CD4-positive, alpha-beta memory T cell (primary cell): ENCODE results near the gene PPM1G. TPM values are rescaled to one million over a fixed set of nuclear protein-coding genes. Genes with fewer than 3 reads are reported as not detected.

Source experiments
- CTCF ChIA-PET: fragments of 350-600 bp; sonication (Branson Sonifier 250); formaldehyde crosslinking; loops from one replicate; lab custom pipeline; 2021; ENCODE audit warnings: inconsistent platforms; ENCODE audit not compliant: partially characterized antibody; lab: Charles Lee
- POLR2A ChIA-PET: fragments of 350-600 bp; sonication (Branson Sonifier 250); formaldehyde crosslinking; loops from one replicate; lab custom pipeline; 2021; ENCODE audit not compliant: partially characterized antibody; lab: Charles Lee
- DNase-seq, 5 donors: peaks; one replicate each; pipeline versions ENCODE4 v3.0.0 to v3.0.0-alpha.2; 2020 to 2022; ENCODE audit warnings: mixed read lengths in 1 of 5
- H3K27ac ChIP-seq: one replicate; pipeline ENCODE4 v1.7.0; 2013; ENCODE audit warnings: low read depth, low read length
- H3K27me3 ChIP-seq: 2 replicates; pipeline ENCODE4 v1.7.0; 2013; ENCODE audit warnings: mild to moderate bottlenecking, low read length, moderate library complexity; ENCODE audit not compliant: insufficient read depth
- H3K36me3 ChIP-seq: 2 replicates; pipeline ENCODE4 v1.7.0; 2013; ENCODE audit warnings: mild to moderate bottlenecking, low read length, moderate library complexity; ENCODE audit not compliant: insufficient read depth
- H3K4me1 ChIP-seq: 2 replicates; pipeline ENCODE4 v1.7.0; 2013; ENCODE audit warnings: mild to moderate bottlenecking, low read length, moderate library complexity; ENCODE audit not compliant: insufficient read depth
- H3K4me3 ChIP-seq, 2 donors: one replicate each; pipeline ENCODE4 v1.7.0; 2013; ENCODE audit warnings: low read length in 2 of 2, mild to moderate bottlenecking in 1 of 2
- H3K9me3 ChIP-seq, 2 donors: one replicate each; pipeline ENCODE4 v1.7.0; 2013; ENCODE audit warnings: low read length in 2 of 2, control low read depth in 1 of 2; ENCODE audit not compliant: control insufficient read depth in 1 of 2
- H3K27ac Mint-ChIP-seq, 7 donors: one replicate each; pipeline ENCODE4 v1.8.0; 2020 to 2021; ENCODE audit warnings: mixed read lengths in 7 of 7, mild to moderate bottlenecking in 6 of 7, inconsistent platforms in 3 of 7, moderate library complexity in 3 of 7
- H3K27me3 Mint-ChIP-seq, 2 donors: one replicate each; pipeline ENCODE4 v1.8.0; 2020 to 2021; ENCODE audit warnings: mixed read lengths in 2 of 2
- H3K36me3 Mint-ChIP-seq, 2 donors: one replicate each; pipeline ENCODE4 v1.8.0; 2020 to 2021; ENCODE audit warnings: mixed read lengths in 2 of 2, inconsistent platforms in 1 of 2, mild to moderate bottlenecking in 1 of 2
- H3K4me1 Mint-ChIP-seq, 4 donors: one replicate each; pipeline ENCODE4 v1.8.0; 2020 to 2021; ENCODE audit warnings: mixed read lengths in 4 of 4, mild to moderate bottlenecking in 1 of 4
- H3K4me3 Mint-ChIP-seq, 8 donors: one replicate each; pipeline ENCODE4 v1.8.0; 2020 to 2021; ENCODE audit warnings: mixed read lengths in 8 of 8, mild to moderate bottlenecking in 7 of 8, moderate library complexity in 6 of 8, inconsistent platforms in 3 of 8
- H3K9me3 Mint-ChIP-seq, 8 donors: one replicate each; pipeline ENCODE4 v1.8.0; 2020 to 2021; ENCODE audit warnings: mixed read lengths in 8 of 8, mild to moderate bottlenecking in 5 of 8, inconsistent platforms in 3 of 8, moderate library complexity in 1 of 8
- intact Hi-C: fragments of 100-400 bp; cut with micrococcal nuclease; formaldehyde crosslinking; loops from one replicate; pipeline ENCODE4 v1.15.1; 2023
- polyA plus RNA-seq, 2 donors: library from polyadenylated mRNA; unstranded; fragments of 300-500 nt; fragmentation: Illumina TruSeq; gene quantifications; one replicate each; pipeline ENCODE4 v1.2.3, GENCODE V29; 2021
- total RNA-seq, 2 experiments: library from RNA; stranded (reverse); gene quantifications; one replicate each; pipeline ENCODE4 v1.2.3, GENCODE V29; 2021

Gene PPM1G
- total and polyA plus RNA-seq, 4 experiments from 2014 or later = 53.8 to 99.4 (median 66.4) TPM

GRCh38 chr2:27390822-27391679 is 18.3 kb downstream of the PPM1G start:
- no peak overlapping the region for H3K4me3 ChIP-seq
- H3K4me1 Mint-ChIP-seq = peaks cover 21 to 39% (median 29%) of the 10 kb centered on the region in 4 donors
- H3K4me3 Mint-ChIP-seq = peak overlapping the region; percentile 26 to 79 (median 63)
- CTCF ChIA-PET = interaction anchor here (0.7 to 1.3 kb wide), 3 partner anchors 11 to 42 kb away, joined by 3 read pairs; no protein-coding TSS in a partner anchor
- peaks cover 5 to 26% of the 10 kb centered on the region in 2 donors for H3K36me3 Mint-ChIP-seq
- no peaks in the 10 kb centered on the region for H3K9me3 ChIP-seq
- H3K4me1 ChIP-seq = peaks cover 29% of the 10 kb centered on the region
- H3K9me3 Mint-ChIP-seq = no peaks in the 10 kb centered on the region
- POLR2A ChIA-PET = interaction anchor here (1.0 to 2.2 kb wide), 7 partner anchors 11 to 272 kb away, joined by 3 to 10 read pairs (median 6); partner anchors contain the start of genes EIF2B4, NRBP1, PPM1G and SLC4A1AP
- H3K27ac ChIP-seq = peak overlapping the region; percentile 66
- H3K27me3 Mint-ChIP-seq = no peaks in the 10 kb centered on the region
- intact Hi-C loops = no loop called here
- H3K27ac Mint-ChIP-seq = peak overlapping the region; percentile 81 to 98 (median 95)
- DNase-seq = peak; percentile 57 to 79 (median 69)
- no peaks in the 10 kb centered on the region for H3K27me3 ChIP-seq
- H3K36me3 ChIP-seq = peaks cover 6% of the 10 kb centered on the region

GRCh38 chr2:27381577-27382181 is 27.7 kb downstream of the PPM1G start:
- Histone ChIP-seq H3K4me3 (no peak overlapping the region), H3K27me3 (no peaks in the 10 kb centered on the region), H3K4me1 (peaks cover 20% of the 10 kb centered on the region), H3K27ac (peak overlapping the region; percentile 78), H3K9me3 (no peaks in the 10 kb centered on the region), H3K36me3 (peaks cover 59% of the 10 kb centered on the region)
- DNase-seq = no peak
- H3K4me3 Mint-ChIP-seq = peak overlapping the region; percentile 62 to 89 (median 84)
- H3K27me3 Mint-ChIP-seq = no peaks in the 10 kb centered on the region
- peaks cover 0 to 1% (median 0%) of the 10 kb centered on the region in 8 donors for H3K9me3 Mint-ChIP-seq
- H3K27ac Mint-ChIP-seq = peak overlapping the region; percentile 92 to 97 (median 93)
- CTCF ChIA-PET = interaction anchor here (0.5 to 1.5 kb wide), 2 partner anchors 12 to 32 kb away, joined by 3 to 6 read pairs; partner anchors contain the start of gene EIF2B4
- intact Hi-C loops = loop anchor here (2.0 kb wide), 1 partner anchor 47 kb away; the partner anchor contains the start of gene NRBP1
- H3K36me3 Mint-ChIP-seq = peaks cover 40 to 68% of the 10 kb centered on the region in 2 donors
- peaks cover 15 to 36% (median 25%) of the 10 kb centered on the region in 4 donors for H3K4me1 Mint-ChIP-seq
- POLR2A ChIA-PET = interaction anchor here (0.6 to 4.4 kb wide), 5 partner anchors 11 to 632 kb away, joined by 4 to 106 read pairs (median 44); partner anchors contain the start of genes EIF2B4, MPV17, NRBP1 and PPM1G

GRCh38 chr2:27380626-27381545 is 28.5 kb downstream of the PPM1G start, which contains the start of gene ZNF513:
ZNF513 (minus strand) TSS chr2:27380734; CDS start chr2:27380526, 208 bp downstream.
- Histone ChIP-seq H3K27me3 (no peaks in the 10 kb centered on the region), H3K4me3 (peak within 1 kb of the TSS; percentile 66 to 79), H3K36me3 (peaks cover 62% of the 10 kb centered on the region), H3K4me1 (peaks cover 20% of the 10 kb centered on the region), H3K27ac (peak within 1 kb of the TSS; percentile 78), H3K9me3 (no peaks in the 10 kb centered on the region)
- DNase-seq = peak; percentile 81 to 89 (median 83)
- Mint-ChIP-seq H3K9me3 (peaks cover 0 to 1% (median 0%) of the 10 kb centered on the region in 8 donors), H3K4me1 (peaks cover 15 to 36% (median 25%) of the 10 kb centered on the region in 4 donors), H3K36me3 (peaks cover 46 to 74% of the 10 kb centered on the region in 2 donors), H3K4me3 (peak within 1 kb of the TSS; percentile 89 to 93 (median 90)), H3K27ac (peak within 1 kb of the TSS; percentile 92 to 97 (median 95)), H3K27me3 (no peaks in the 10 kb centered on the region)
- intact Hi-C loops = loop anchor here (1.0 to 2.0 kb wide), 6 partner anchors 11 to 282 kb away; partner anchors contain the start of genes EIF2B4, GTF3C2, NRBP1 and PPM1G
- ChIA-PET CTCF (interaction anchor here (1.5 kb wide), 1 partner anchor 11 kb away, joined by 6 read pairs; the partner anchor contains the start of gene EIF2B4), POLR2A (interaction anchor here (0.6 to 4.4 kb wide), 10 partner anchors 8 to 329 kb away, joined by 3 to 106 read pairs (median 11); partner anchors contain the start of genes AGBL5, EIF2B4, GTF3C2 and MPV17)

- Mint-ChIP-seq H3K4me1 (peaks cover 15 to 36% (median 25%) of the 10 kb centered on the region in 4 donors), H3K27me3 (no peaks in the 10 kb centered on the region), H3K27ac (peak overlapping the region; percentile 92 to 97 (median 95)), H3K9me3 (peaks cover 0 to 1% (median 0%) of the 10 kb centered on the region in 8 donors), H3K36me3 (peaks cover 42 to 75% of the 10 kb centered on the region in 2 donors), H3K4me3 (peak overlapping the region; percentile 89 to 93 (median 90))
- no peaks in the 10 kb centered on the region for H3K27me3 ChIP-seq
- CTCF ChIA-PET = interaction anchor here (0.8 to 1.8 kb wide), 3 partner anchors 10 to 49 kb away, joined by 3 to 8 read pairs (median 6); partner anchors contain the start of genes EIF2B4, NRBP1, PPM1G and SNX17
- peak; percentile 23 to 71 (median 30) for DNase-seq
- H3K36me3 ChIP-seq = peaks cover 63% of the 10 kb centered on the region
- peak overlapping the region; percentile 78 for H3K27ac ChIP-seq
- H3K9me3 ChIP-seq = no peaks in the 10 kb centered on the region
- intact Hi-C loops = loop anchor here (1.0 to 2.0 kb wide), 6 partner anchors 10 to 283 kb away; partner anchors contain the start of genes EIF2B4, GTF3C2, NRBP1 and PPM1G
- H3K4me1 ChIP-seq = peaks cover 20% of the 10 kb centered on the region
- POLR2A ChIA-PET = interaction anchor here (0.8 to 4.4 kb wide), 14 partner anchors 9 to 1346 kb away, joined by 3 to 106 read pairs (median 4); partner anchors contain the start of genes AGBL5, EIF2B4, GTF3C2 and MPV17
- peak overlapping the region; percentile 66 to 79 for H3K4me3 ChIP-seq
These were observed 29.4 kb downstream of the PPM1G start for GRCh38 chr2:27379836-27380625.

GRCh38 chr2:27379383-27379835 is 30.0 kb downstream of the PPM1G start:
- Histone ChIP-seq H3K4me3 (peak overlapping the region; percentile 66 to 79), H3K9me3 (no peaks in the 10 kb centered on the region), H3K27me3 (no peaks in the 10 kb centered on the region), H3K27ac (peak overlapping the region; percentile 78), H3K4me1 (peaks cover 20% of the 10 kb centered on the region), H3K36me3 (peaks cover 63% of the 10 kb centered on the region)
- peaks cover 15 to 40% (median 27%) of the 10 kb centered on the region in 4 donors for H3K4me1 Mint-ChIP-seq
- H3K27me3 Mint-ChIP-seq = no peaks in the 10 kb centered on the region
- CTCF ChIA-PET = interaction anchor here (0.8 to 1.8 kb wide), 3 partner anchors 9 to 49 kb away, joined by 3 to 8 read pairs (median 6); partner anchors contain the start of genes EIF2B4, NRBP1, PPM1G and SNX17
- POLR2A ChIA-PET = interaction anchor here (0.7 to 4.4 kb wide), 11 partner anchors 8 to 1346 kb away, joined by 3 to 106 read pairs (median 4); partner anchors contain the start of genes EIF2B4, GTF3C2, MPV17 and NRBP1
- DNase-seq = no peak
- H3K27ac Mint-ChIP-seq = peak overlapping the region; percentile 92 to 97 (median 95)
- peaks cover 41 to 78% of the 10 kb centered on the region in 2 donors for H3K36me3 Mint-ChIP-seq
- intact Hi-C loops = no loop called here
- peaks cover 0 to 1% (median 0%) of the 10 kb centered on the region in 8 donors for H3K9me3 Mint-ChIP-seq
- peak overlapping the region; percentile 89 to 93 (median 90) for H3K4me3 Mint-ChIP-seq
